Uterus (tissue), 4 donors: Measurements from ENCODE around the gene BICDL1. TPM values are rescaled to one million over a fixed set of nuclear protein-coding genes. Genes with fewer than 3 reads are reported as not detected.

Experiments used
- DNase-seq, 2 donors: peaks; one replicate each; pipeline ENCODE4 v3.0.0-alpha.2; 2019 to 2020
- H3K27ac ChIP-seq, 2 donors: fragments of 200-600 bp; sonication (generic); 1 replicate in 1 of 2; 2 replicates in 1 of 2; pipeline ENCODE4 v1.5.1; 2016 to 2018
- H3K27me3 ChIP-seq, 2 donors: fragments of 200-600 bp; sonication (generic); one replicate each; pipeline ENCODE4 v1.5.1; 2018 to 2019; ENCODE audit warnings: control low read depth in 1 of 2
- H3K36me3 ChIP-seq, 2 donors: fragments of 200-600 bp; sonication (generic); one replicate each; pipeline ENCODE4 v1.5.1; 2019; ENCODE audit warnings: control low read depth in 1 of 2
- H3K4me1 ChIP-seq, 2 donors: fragments of 200-600 bp; sonication (generic); one replicate each; pipeline ENCODE4 v1.5.1; 2018 to 2019; ENCODE audit warnings: control low read depth in 1 of 2
- H3K4me3 ChIP-seq, 2 donors: fragments of 200-600 bp; sonication (generic); 1 replicate in 1 of 2; 2 replicates in 1 of 2; pipeline ENCODE4 v1.5.1; 2018 to 2019; ENCODE audit warnings: mild to moderate bottlenecking in 1 of 2
- H3K9me3 ChIP-seq, 2 donors: fragments of 200-600 bp; sonication (generic); one replicate each; pipeline ENCODE4 v1.5.1; 2019; ENCODE audit warnings: control low read depth in 1 of 2
- CTCF ChIP-seq, 4 experiments: fragments of 200-600 bp in 2 of 4; fragments of 450-650 bp in 2 of 4; sonication (generic) in 2 of 4; IDR thresholded peaks; one replicate each; pipeline ENCODE4 v1.5.1; 2016 to 2019; ENCODE audit warnings: antibody characterized with exemption in 4 of 4, mild to moderate bottlenecking in 2 of 4, moderate library complexity in 1 of 4
- POLR2A ChIP-seq, 2 donors: fragments of 450-650 bp; IDR thresholded peaks; one replicate each; pipeline ENCODE4 v1.6.1; 2016; ENCODE audit warnings: antibody characterized with exemption in 2 of 2, mild to moderate bottlenecking in 1 of 2, moderate library complexity in 1 of 2
- intact Hi-C: fragments of 100-400 bp; cut with DNase I; formaldehyde crosslinking; loops from one replicate; pipeline ENCODE4 v1.15.1; 2023; ENCODE audit warnings: low total_unique reads
- total RNA-seq, 4 donors: library from RNA; depleted of rRNA in 3 of 4; stranded (reverse); fragments of >200 nt in 3 of 4; gene quantifications; one replicate each; pipeline versions ENCODE4 v1.1.0 to v1.2.4, GENCODE V29; 2014 to 2023
- donor health status: DM: yes; HTN: yes; CAD: no.

Gene BICDL1
- total RNA-seq, 4 donors from 2014 or later = 1.8 to 2.2 TPM; not detected in 2

- no peak overlapping the region for H3K27ac ChIP-seq
- intact Hi-C loops = no loop called here
- peaks cover 0 to 14% of the 10 kb centered on the region in 2 donors for H3K4me1 ChIP-seq
- H3K27me3 ChIP-seq = no peaks in the 10 kb centered on the region
- no peak for TF ChIP-seq CTCF (IDR thresholded peaks at IDR 0.05)
- no peak for TF ChIP-seq POLR2A (IDR thresholded peaks at IDR 0.05)
- H3K36me3 ChIP-seq = no peaks in the 10 kb centered on the region
- H3K9me3 ChIP-seq = no peaks in the 10 kb centered on the region
- H3K4me3 ChIP-seq = no peak overlapping the region
- DNase-seq = no peak
Observed at GRCh38 chr12:119992129-119992705, 3.2 kb downstream of the BICDL1 start.

DNA sequence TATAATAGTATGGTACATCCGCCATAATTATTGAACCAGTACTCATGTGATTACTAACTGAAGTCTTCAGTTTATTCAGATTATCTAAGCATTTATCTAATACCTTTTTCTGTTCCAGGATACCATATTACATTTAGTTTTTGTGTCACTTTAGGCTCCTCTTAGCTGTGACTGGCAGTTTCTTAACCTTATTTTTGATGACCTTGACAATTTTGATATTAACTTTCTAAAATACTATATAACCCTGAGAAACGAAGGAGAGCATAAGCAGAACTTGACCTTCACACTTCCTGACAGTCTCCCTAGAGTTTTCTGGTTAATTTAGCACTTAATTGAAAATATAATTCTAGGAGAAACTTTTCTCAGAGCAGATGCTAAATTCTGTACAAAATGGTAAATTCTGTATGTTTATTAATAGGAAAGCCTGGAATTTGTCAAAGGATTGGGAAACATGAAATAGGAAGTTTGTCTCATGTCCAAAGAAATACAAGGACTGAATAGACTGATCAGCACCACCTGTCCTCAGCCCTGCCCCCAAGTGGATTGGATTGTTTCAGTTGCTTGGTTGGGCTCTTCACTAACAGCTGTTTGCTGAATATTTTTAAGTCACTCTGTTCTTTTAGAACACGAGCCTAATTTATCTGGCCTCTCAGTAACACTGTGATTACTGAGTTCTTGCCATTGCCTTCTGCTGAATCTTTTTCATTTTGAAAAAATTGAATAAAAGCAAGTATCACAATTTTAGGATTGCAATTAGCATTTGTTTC is 6.0 kb downstream of the BICDL1 start:
- DNase-seq = no peak
- H3K36me3 ChIP-seq = no peaks in the 10 kb centered on the region
- no peak overlapping the region for H3K4me3 ChIP-seq
- no peak overlapping the region for H3K27ac ChIP-seq
- peaks cover 0 to 3% of the 10 kb centered on the region in 2 donors for H3K4me1 ChIP-seq
- TF ChIP-seq POLR2A (IDR thresholded peaks at IDR 0.05) (no peak), CTCF (IDR thresholded peaks at IDR 0.05) (no peak)
- intact Hi-C loops = no loop called here
- no peaks in the 10 kb centered on the region for H3K9me3 ChIP-seq
- H3K27me3 ChIP-seq = no peaks in the 10 kb centered on the region

GRCh38 chr12:119996417-119996816 is 7.4 kb downstream of the BICDL1 start:
- no peaks in the 10 kb centered on the region for H3K27me3 ChIP-seq
- intact Hi-C loops = no loop called here

GRCh38 chr12:119998471-119999245 is 9.6 kb downstream of the BICDL1 start:
- H3K9me3 ChIP-seq = no peaks in the 10 kb centered on the region
- no peaks in the 10 kb centered on the region for H3K36me3 ChIP-seq
- TF ChIP-seq CTCF (IDR thresholded peaks at IDR 0.05) (no peak), POLR2A (IDR thresholded peaks at IDR 0.05) (no peak)
- H3K27ac ChIP-seq = no peak overlapping the region
- no peak for DNase-seq
- no peak overlapping the region for H3K4me3 ChIP-seq
- H3K4me1 ChIP-seq = no peaks in the 10 kb centered on the region
- no peaks in the 10 kb centered on the region for H3K27me3 ChIP-seq
- intact Hi-C loops = no loop called here

More at GRCh38 chr12:119996417-119996816, 7.4 kb downstream of the BICDL1 start:
- Histone ChIP-seq H3K4me3 (no peak overlapping the region), H3K27ac (no peak overlapping the region), H3K4me1 (no peaks in the 10 kb centered on the region), H3K9me3 (no peaks in the 10 kb centered on the region), H3K36me3 (no peaks in the 10 kb centered on the region)
- DNase-seq = no peak
- TF ChIP-seq CTCF (IDR thresholded peaks at IDR 0.05) (no peak), POLR2A (IDR thresholded peaks at IDR 0.05) (no peak)

DNA sequence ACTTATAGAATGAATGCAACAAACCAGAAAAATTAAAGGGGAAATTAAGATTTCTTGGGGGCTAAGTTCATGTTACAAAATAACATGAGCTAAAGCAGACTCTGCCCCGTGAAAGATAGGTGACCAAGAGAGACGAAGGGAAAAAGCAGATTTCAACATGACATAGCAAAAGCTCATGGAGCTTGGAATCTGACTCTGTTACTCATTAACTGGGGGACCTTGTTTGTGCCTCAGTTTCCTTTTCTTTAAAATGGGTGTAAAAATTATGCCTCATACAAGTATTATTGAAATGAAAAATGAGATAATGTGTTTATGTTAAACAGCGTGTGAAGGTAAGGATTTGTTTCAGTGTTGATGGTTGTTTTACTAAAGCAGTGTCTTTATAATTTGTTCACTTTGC is 11.5 kb downstream of the BICDL1 start:
- intact Hi-C loops = no loop called here
- Histone ChIP-seq H3K27me3 (no peaks in the 10 kb centered on the region), H3K27ac (no peak overlapping the region), H3K4me1 (no peaks in the 10 kb centered on the region), H3K9me3 (no peaks in the 10 kb centered on the region), H3K4me3 (no peak overlapping the region), H3K36me3 (no peaks in the 10 kb centered on the region)
- no peak for DNase-seq
- TF ChIP-seq POLR2A (IDR thresholded peaks at IDR 0.05) (no peak), CTCF (IDR thresholded peaks at IDR 0.05) (no peak)
